Activated naive CD4-positive, alpha-beta T cell treated with anti-CD3 and anti-CD28 coated beads for 36 hours (primary cell): ENCODE measurements around the gene CRIP1. TPM values are rescaled to one million over a fixed set of nuclear protein-coding genes. Genes with fewer than 3 reads are reported as not detected.

Source experiments
- CTCF ChIA-PET: fragments of 350-600 bp; sonication (Branson Sonifier 250); formaldehyde crosslinking; loops from one replicate; lab custom pipeline; 2021; ENCODE audit warnings: antibody characterized with exemption; lab: Charles Lee
- DNase-seq: peaks from one replicate; pipeline ENCODE4 v3.0.0-alpha.2; 2020
- H3K27ac Mint-ChIP-seq: one replicate; pipeline ENCODE4 v1.8.0; 2021; ENCODE audit warnings: mild to moderate bottlenecking, mixed read lengths
- H3K27me3 Mint-ChIP-seq: one replicate; pipeline ENCODE4 v1.8.0; 2021; ENCODE audit warnings: low read depth, mixed read lengths
- H3K36me3 Mint-ChIP-seq: one replicate; pipeline ENCODE4 v1.8.0; 2021; ENCODE audit warnings: low read depth, mixed read lengths
- H3K4me1 Mint-ChIP-seq: one replicate; pipeline ENCODE4 v1.8.0; 2021; ENCODE audit warnings: low read depth, mixed read lengths
- H3K4me3 Mint-ChIP-seq: one replicate; pipeline ENCODE4 v1.8.0; 2021; ENCODE audit warnings: mild to moderate bottlenecking, moderate library complexity, mixed read lengths
- H3K9me3 Mint-ChIP-seq: one replicate; pipeline ENCODE4 v1.8.0; 2021; ENCODE audit warnings: mixed read lengths
- intact Hi-C: fragments of 100-400 bp; cut with micrococcal nuclease; formaldehyde crosslinking; loops from one replicate; pipeline ENCODE4 v1.15.1; 2023
- total RNA-seq, 2 experiments: library from RNA; stranded (reverse); gene quantifications; one replicate each; pipeline ENCODE4 v1.2.3, GENCODE V29; 2021

Gene CRIP1
- total RNA-seq, 2 experiments from 2014 or later = 67.3 to 77.1 TPM

- Mint-ChIP-seq H3K4me3 (peak overlapping the region; percentile 80), H3K9me3 (no peaks in the 10 kb centered on the region), H3K4me1 (peaks cover 44% of the 10 kb centered on the region), H3K27ac (peak overlapping the region; percentile 50), H3K36me3 (no peaks in the 10 kb centered on the region), H3K27me3 (no peaks in the 10 kb centered on the region)
- CTCF ChIA-PET = interaction anchor here (1.3 to 2.8 kb wide), 4 partner anchors 7 to 117 kb away, joined by 4 to 44 read pairs (median 26); no protein-coding TSS in a partner anchor
- intact Hi-C loops = loop anchor here (10.0 kb wide), 1 partner anchor 663 kb away; no protein-coding TSS in a partner anchor
- no peak for DNase-seq
Measured at GRCh38 chr14:105487986-105488777, 1.5 kb downstream of the CRIP1 start.

- CTCF ChIA-PET = interaction anchor here (0.6 to 2.8 kb wide), 18 partner anchors 8 to 192 kb away, joined by 3 to 44 read pairs (median 5); no protein-coding TSS in a partner anchor
- Mint-ChIP-seq H3K27me3 (no peaks in the 10 kb centered on the region), H3K4me3 (peak overlapping the region; percentile 74), H3K36me3 (peaks cover 4% of the 10 kb centered on the region), H3K4me1 (peaks cover 44% of the 10 kb centered on the region), H3K9me3 (no peaks in the 10 kb centered on the region), H3K27ac (peak overlapping the region; percentile 62)
- DNase-seq = no peak
- intact Hi-C loops = loop anchor here (10.0 kb wide), 1 partner anchor 664 kb away; no protein-coding TSS in a partner anchor
Measured at GRCh38 chr14:105488781-105489541, 2.3 kb downstream of the CRIP1 start.

- intact Hi-C loops = loop anchor here (1.0 to 10.0 kb wide), 11 partner anchors 8 to 665 kb away; partner anchors contain the start of genes CLBA1, GPR132 and NUDT14
- Mint-ChIP-seq H3K4me3 (peak overlapping the region; percentile 74), H3K27me3 (no peaks in the 10 kb centered on the region), H3K36me3 (peaks cover 4% of the 10 kb centered on the region), H3K4me1 (peaks cover 38% of the 10 kb centered on the region), H3K9me3 (no peaks in the 10 kb centered on the region), H3K27ac (peak overlapping the region; percentile 62)
- peak; percentile 94 for DNase-seq
- CTCF ChIA-PET = interaction anchor here (0.6 to 2.8 kb wide), 21 partner anchors 9 to 193 kb away, joined by 3 to 44 read pairs (median 4); no protein-coding TSS in a partner anchor
Measured at GRCh38 chr14:105489542-105490266, 3.0 kb downstream of the CRIP1 start.

- DNase-seq = no peak
- Mint-ChIP-seq H3K4me1 (peaks cover 35% of the 10 kb centered on the region), H3K9me3 (no peaks in the 10 kb centered on the region), H3K27me3 (no peaks in the 10 kb centered on the region), H3K4me3 (peak overlapping the region; percentile 74), H3K27ac (no peak overlapping the region), H3K36me3 (peaks cover 4% of the 10 kb centered on the region)
- intact Hi-C loops = loop anchor here (1.0 to 10.0 kb wide), 10 partner anchors 9 to 505 kb away; partner anchors contain the start of genes CLBA1, GPR132 and NUDT14
- CTCF ChIA-PET = interaction anchor here (0.7 to 2.8 kb wide), 17 partner anchors 9 to 138 kb away, joined by 3 to 44 read pairs (median 5); no protein-coding TSS in a partner anchor
Measured at GRCh38 chr14:105490267-105490571, 3.5 kb downstream of the CRIP1 start.

GRCh38 chr14:105490572-105491365 lies 4.1 kb downstream of the CRIP1 start, which contains the start of gene TEDC1:
TEDC1 (plus strand) TSS chr14:105491246; CDS start chr14:105491376, 130 bp downstream.
- H3K9me3 Mint-ChIP-seq = no peaks in the 10 kb centered on the region
- peak within 1 kb of the TSS; percentile 85 for H3K27ac Mint-ChIP-seq
- H3K27me3 Mint-ChIP-seq = no peaks in the 10 kb centered on the region
- CTCF ChIA-PET = interaction anchor here (0.8 to 2.8 kb wide), 11 partner anchors 10 to 122 kb away, joined by 3 to 44 read pairs (median 6); no protein-coding TSS in a partner anchor
- peaks cover 31% of the 10 kb centered on the region for H3K4me1 Mint-ChIP-seq
- peak within 1 kb of the TSS; percentile 83 for H3K4me3 Mint-ChIP-seq
- peaks cover 4% of the 10 kb centered on the region for H3K36me3 Mint-ChIP-seq
- intact Hi-C loops = loop anchor here (1.0 to 10.0 kb wide), 15 partner anchors 9 to 738 kb away; partner anchors contain the start of genes BRF1, CDCA4, CLBA1 and GPR132
- DNase-seq = peak; percentile 100

- Mint-ChIP-seq H3K4me3 (peak overlapping the region; percentile 83), H3K4me1 (peaks cover 24% of the 10 kb centered on the region), H3K9me3 (no peaks in the 10 kb centered on the region), H3K36me3 (peaks cover 4% of the 10 kb centered on the region), H3K27me3 (no peaks in the 10 kb centered on the region), H3K27ac (peak overlapping the region; percentile 85)
- intact Hi-C loops = loop anchor here (1.0 to 10.0 kb wide), 13 partner anchors 15 to 739 kb away; partner anchors contain the start of genes BRF1, CDCA4, CLBA1 and GPR132
- DNase-seq = peak; percentile 95
- CTCF ChIA-PET = interaction anchor here (0.7 to 1.2 kb wide), 5 partner anchors 9 to 516 kb away, joined by 3 to 5 read pairs (median 4); no protein-coding TSS in a partner anchor
Measured at GRCh38 chr14:105491366-105491973, 4.8 kb downstream of the CRIP1 start.

- intact Hi-C loops = loop anchor here (5.0 to 10.0 kb wide), 2 partner anchors 310 to 508 kb away; partner anchors contain the start of genes CLBA1 and NUDT14
- CTCF ChIA-PET = interaction anchor here (0.7 to 1.2 kb wide), 7 partner anchors 10 to 517 kb away, joined by 3 to 5 read pairs (median 3); no protein-coding TSS in a partner anchor
- no peaks in the 10 kb centered on the region for H3K9me3 Mint-ChIP-seq
- H3K36me3 Mint-ChIP-seq = peaks cover 4% of the 10 kb centered on the region
- H3K4me1 Mint-ChIP-seq = peaks cover 22% of the 10 kb centered on the region
- peak overlapping the region; percentile 83 for H3K4me3 Mint-ChIP-seq
- H3K27ac Mint-ChIP-seq = peak overlapping the region; percentile 81
- no peaks in the 10 kb centered on the region for H3K27me3 Mint-ChIP-seq
- DNase-seq = no peak
Measured at GRCh38 chr14:105492031-105492970, 5.6 kb downstream of the CRIP1 start.

GRCh38 chr14:105492971-105493871 lies 6.5 kb downstream of the CRIP1 start:
- peaks cover 4% of the 10 kb centered on the region for H3K36me3 Mint-ChIP-seq
- DNase-seq = no peak
- CTCF ChIA-PET = interaction anchor here (0.5 to 1.1 kb wide), 3 partner anchors 12 to 47 kb away, joined by 3 read pairs; no protein-coding TSS in a partner anchor
- peaks cover 17% of the 10 kb centered on the region for H3K4me1 Mint-ChIP-seq
- no peaks in the 10 kb centered on the region for H3K27me3 Mint-ChIP-seq
- H3K4me3 Mint-ChIP-seq = no peak overlapping the region
- H3K27ac Mint-ChIP-seq = no peak overlapping the region
- H3K9me3 Mint-ChIP-seq = no peaks in the 10 kb centered on the region
- intact Hi-C loops = loop anchor here (5.0 to 10.0 kb wide), 2 partner anchors 311 to 508 kb away; partner anchors contain the start of genes CLBA1 and NUDT14
